HCEC 1CT (cell line): ENCODE measurements around the gene TTBK2.
"Not testable (repeated sequence)": the region's sequence is repeated elsewhere in the genome, so short reads cannot be mapped to it uniquely, and the experiment has no call there.

ENCODE experiments used
- DNase-seq: peaks from one replicate; pipeline ENCODE4 v3.0.0-alpha.2; 2017

TTBK2 gene

DNA sequence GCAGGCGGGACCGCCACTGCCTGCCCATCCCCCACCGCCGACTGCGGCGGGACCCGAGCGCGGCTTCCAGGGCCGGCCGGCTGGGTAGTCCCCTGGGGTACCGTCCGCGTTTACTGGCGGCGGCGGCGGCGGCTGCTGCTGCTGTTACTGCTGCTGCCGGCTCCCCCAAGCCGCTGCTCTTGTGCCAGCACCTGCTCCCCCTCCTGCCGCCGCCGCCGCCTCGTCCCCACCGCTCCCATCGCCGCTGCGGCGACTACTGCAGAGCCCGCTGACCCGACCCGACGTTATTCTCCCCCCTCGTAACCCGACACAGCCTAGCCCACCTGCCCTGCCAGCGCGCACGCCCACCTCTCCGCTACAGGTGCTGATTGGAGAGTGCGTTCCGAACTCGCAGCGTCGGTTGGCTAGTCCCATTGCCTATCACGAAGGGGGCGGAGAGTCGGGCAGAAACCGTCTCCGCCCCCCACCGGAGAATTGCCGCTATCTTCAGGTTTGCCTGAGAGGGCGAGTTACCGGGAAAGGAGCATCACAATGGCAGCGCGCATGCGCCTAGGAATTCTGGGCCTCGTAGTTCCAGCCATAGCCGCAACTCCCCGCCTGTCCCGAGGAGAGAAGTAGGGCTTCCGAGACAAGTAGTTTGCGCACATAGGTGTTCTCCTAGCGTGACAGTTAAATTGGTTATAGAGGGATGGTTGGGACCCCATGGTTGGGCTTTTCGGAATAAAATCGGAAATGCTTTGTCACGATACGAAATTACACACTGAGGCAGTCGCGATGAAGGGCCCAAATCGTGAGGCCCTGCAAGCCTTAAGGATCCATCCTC is at the start of gene TTBK2:
Gene TTBK2 (minus strand): TSS at position 260 of the 823 bp plus-strand sequence. CDS start 42,161 bp downstream, outside the sequence.
- peak; percentile 99 for DNase-seq

DNA sequence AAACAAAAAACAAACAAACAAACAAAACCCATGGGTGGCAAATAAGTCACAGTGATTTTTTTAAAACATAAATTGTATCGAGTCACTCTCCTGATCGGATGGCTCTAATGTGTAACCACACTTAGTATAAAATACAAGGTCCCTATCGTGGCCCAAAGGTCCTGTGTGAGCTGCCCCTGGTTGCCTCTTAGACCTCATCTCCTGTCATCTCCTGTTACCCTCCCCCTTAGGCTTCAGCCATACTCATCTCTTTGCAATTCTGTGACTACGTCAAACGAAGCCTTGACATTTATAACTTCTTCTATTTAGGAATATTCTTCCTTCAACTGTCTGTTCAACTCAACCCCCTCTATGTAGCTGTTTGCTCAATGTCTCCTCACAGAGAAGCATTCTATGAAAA is 43.9 kb upstream of the TTBK2 start:
- no peak for DNase-seq

DNA sequence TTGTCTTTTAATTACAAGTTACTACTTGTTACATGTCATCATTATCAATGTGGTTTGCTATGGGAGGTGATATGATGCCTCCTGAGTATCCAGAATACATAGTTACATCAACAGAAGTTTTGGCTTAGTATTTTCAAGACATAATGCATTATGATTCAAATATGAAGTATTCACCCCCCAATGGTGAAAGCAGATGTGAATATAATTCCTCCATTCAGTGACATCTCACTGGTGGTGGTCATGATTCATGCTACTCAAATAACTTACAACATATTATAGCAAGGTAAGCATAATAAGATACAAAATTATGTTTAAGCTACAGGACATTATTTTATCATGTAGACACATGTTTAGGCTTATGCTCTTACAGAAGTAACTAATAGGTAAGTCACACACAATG is 34.9 kb upstream of the TTBK2 start:
- DNase-seq: peak; percentile 64

DNA sequence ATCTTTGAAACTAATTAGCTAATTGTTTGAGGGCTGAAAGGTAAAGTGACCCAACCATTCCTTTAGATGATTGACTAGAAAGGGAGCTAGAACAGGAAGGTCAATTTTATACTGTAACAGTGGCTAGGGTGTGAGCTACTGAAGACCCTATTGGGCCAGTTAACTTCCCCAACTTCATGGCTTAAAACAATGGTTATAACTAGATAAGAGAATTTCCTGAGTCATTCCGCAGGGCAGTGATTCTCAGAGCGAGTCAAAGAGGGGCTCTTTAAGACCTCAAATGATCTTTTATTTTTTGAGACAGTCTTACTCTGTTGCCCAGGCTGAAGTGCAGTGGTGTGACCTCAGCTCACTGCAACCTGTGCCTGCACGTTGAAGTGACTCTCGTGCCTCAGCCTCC is 33.7 kb upstream of the TTBK2 start:
- DNase-seq: no peak

DNA sequence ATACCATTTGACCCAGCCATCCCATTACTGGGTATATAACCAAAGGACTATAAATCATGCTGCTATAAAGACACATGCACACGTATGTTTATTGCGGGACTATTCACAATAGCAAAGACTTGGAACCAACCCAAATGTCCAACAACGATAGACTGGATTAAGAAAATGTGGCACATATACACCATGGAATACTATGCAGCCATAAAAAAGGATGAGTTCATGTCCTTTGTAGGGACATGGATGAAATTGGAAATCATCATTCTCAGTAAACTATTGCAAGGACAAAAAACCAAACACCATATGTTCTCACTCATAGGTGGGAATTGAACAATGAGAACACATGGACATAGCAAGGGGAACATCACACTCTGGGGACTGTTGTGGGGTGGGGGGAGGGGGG is 28.3 kb upstream of the TTBK2 start:
- not testable (repeated sequence) for DNase-seq

DNA sequence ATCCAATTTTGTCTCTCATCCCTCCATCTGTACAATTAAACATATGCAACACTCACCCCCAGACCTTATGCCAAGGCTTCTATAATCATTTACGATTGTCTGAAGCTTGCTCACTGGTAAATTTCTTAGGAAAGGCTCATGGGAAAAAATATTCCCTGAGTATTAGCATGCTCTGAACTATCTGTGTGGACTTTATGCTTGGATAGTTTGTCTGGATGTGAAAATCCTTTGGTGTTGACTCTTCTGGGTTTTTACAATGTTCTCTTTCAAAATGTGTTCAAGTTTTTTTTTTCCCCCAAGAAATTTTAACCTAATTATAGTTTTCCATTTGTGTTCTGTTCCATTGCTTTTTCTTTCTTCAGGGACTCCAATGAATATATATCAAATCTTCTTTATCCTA is 19.9 kb upstream of the TTBK2 start:
- DNase-seq: no peak

DNA sequence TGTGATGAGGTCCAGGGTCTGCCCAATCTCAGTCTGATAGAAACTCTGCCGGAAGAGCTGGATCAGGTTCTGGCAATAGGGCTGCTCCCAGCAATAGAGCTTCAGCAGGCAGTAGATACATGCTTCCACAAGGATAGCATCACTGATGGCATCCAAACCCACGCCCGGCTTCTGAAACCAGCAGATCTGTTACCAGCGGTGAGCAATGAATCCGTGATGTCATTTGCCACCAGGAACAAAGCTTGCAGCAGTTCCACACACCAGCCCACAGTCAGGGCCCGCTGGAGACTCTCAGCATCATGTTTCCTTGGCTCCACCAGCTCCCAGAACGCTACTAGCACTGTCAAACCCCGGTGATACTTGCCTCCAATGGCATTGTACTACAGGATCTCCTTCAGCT is 19.3 kb upstream of the TTBK2 start:
- no peak for DNase-seq

DNA sequence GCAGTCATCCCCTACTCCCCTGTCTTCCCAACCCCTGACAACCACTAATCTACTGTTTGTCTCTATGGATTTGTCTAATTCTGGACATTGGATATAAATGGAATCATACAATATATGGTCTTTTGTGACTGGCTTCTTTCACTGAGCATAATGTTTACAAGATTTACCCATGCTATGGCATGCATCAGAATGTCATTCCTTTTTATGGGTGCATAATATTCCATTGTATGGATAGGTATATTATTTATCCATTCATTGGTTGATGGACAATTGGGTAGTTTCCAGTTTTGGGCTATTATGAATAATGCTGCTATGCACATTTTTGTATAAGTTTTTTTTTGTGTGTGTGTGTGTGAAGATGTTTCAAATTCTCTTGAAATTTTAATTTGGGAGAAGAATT is 16.6 kb upstream of the TTBK2 start:
- DNase-seq: no peak

DNA sequence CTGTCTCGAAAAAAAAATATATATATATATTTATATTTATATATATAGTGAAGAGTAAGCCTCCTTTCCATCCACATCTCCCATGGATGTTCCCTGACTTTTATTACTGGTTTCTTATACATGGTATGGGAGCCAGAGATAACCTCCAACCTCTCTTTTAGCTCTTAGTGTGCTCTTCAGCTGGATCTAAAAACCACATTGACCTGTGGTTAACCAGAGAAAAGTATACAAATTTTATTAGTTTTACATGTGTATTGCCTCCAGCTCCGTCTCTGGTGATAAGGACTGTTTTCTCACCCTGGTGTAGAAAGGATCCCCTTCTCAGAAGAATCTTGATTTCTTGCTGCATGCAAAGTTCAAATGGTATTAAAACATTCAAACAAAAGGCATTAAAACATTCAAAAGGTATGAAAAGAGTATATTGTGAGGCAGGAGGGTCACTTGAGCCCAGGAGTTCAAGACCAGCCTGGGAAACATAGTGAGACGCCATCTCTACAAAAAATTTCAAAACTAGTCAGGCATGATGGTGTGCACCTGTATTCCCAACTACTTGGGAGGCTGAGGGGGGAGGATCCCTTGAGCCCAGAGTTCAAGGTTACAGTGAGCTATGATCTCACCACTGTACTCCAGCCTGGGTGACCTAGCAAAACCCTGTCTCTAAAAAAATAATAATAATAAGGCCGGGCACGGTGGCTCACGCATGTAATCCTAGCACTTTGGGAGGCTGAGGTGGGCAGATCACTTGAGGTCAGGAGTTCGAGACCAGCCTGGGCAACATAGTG is 13.5 kb upstream of the TTBK2 start:
- DNase-seq: no peak

DNA sequence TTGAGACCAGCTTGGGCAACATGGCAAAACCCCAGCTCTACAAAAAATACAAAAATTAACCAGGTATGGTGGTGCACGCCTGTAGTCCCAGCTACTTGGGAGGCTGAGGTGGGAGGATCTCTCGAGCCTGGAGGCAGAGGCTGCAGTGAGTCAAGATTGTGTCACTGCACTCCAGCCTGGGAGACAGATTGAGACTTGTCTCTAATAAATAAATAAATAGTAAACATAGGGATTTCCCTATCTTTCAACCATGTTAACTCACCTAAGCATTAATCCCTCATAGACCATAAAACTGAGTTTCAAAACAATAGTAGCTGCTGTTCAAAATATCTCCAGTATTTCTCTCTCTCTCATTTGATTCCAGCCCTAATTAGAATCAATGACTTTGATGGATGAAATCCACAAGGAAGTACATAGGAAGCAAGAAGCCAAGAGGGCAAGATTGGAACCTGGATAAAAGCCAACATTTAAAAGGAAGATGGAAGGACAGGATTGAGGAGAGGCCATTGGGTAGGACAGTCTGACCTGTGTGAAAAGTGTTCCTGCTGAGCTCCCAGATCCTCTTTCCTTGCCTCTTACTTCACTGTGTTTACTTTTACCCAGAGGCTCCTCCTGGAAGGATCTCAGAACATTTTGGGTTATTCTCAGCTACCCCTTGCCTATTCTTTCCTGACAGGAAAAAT is 12.4 kb upstream of the TTBK2 start:
- DNase-seq: no peak

DNA sequence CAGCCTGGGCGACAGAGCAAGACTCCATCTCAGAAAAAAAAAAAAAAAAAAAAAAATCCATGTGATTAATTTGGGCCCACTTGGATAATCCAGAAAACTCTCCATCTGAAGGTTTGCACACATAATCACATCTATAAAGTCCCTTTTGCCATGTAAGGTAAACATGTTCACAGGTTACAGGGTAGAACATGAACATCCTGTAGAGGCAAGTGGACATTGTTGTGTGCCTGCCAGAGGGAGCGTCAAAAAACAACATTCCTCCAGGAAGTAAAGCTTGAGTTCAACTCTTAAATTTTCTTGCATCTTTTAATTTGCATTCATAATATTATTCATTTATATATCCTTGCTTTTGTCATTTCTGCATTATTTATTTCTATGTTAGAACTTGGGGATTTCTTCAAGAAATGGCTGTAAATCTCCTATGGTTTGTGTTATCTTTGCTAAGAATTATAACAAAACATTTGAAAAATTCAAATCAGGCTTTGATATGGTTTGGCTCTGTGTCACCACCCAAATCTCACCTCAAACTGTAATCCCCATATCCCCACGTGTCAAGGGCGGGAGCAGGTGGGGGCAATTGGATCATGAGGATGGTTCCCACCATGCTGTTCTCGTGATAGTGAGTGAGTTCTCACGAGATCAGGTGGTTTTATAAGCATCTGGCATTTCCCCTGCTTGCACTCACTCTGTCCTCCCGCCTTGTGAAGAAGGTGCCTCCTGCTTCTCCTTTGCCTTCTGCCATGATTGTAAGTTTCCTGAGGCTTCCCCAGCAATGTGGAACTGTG is 11.3 kb upstream of the TTBK2 start:
- no peak for DNase-seq

DNA sequence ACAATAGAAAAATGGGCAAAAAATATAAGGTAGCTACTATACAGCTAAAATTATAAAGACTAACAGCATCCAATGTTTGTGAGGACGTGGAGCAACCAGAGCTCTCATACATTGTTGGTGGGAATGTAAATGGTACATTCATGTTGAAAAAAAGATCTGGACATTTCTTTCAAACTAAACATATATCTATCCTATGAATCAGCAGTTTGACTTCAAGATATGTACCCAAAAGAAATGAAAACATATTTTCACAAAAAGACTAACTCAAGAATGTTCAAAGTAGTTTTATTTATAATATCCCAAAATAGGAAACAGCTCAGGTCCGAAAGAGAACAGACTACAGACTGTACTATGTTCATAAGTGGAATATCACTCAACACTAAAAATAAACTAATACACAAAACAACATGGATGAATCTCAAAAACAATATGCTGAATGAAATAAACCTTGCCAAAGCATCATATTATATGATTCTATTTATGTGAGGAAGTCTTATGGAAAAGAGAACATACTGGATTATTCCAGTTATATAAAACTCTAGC is 8.8 kb upstream of the TTBK2 start:
- no peak for DNase-seq

DNA sequence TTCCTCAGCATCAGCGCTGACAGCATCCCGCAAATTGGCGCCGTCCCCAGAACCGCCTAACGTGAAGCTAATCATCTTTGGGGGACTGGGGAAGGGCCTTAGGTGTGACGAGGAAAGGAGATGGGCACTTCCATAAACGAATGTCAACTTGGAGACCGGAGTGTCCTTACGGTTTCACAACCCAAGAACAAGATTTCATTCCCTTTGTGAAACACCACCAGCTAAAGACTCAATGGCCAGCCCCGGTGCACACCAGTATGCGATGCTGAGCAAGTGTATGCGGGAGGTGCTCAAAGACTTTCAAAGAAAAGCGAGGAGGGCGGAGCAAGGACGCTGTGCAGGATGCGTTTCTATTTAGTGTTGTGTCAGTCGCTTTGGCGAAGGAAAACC is 759 bp upstream of the TTBK2 start:
- DNase-seq: no peak

DNA sequence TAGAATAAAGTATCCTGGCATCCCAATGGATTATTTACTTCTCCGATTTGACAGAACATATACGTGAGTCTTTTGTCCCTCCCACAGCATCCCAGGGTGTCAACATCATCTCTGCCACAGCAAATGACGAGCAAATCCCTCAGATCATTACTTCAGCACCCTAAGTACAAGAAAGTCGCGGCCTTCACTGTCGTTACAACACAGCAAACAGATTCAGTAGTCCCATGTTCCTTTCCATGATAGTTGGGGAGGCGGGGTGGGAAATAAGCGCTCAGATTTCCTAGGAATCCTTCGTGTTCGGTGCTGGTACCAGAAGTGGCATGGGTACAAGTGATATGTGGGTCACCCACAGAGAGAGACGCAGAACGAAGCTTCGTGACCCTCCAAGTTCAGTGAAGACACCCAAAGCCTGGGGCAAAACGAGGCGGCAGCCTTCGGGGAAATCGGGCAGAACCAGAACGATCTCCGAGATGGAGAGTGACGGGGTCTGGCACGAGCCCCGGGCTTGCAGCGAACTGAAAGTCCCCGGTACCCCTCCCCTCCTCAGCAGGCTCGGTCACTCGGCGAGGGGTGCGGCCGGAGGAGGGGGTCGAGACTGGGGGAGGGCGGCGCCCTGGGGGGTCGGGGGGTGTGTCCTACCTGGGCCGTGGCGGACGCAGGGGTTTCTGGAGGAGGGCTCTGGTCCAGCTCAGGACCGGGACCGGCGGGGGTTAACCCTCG is 619 bp downstream of the TTBK2 start:
- DNase-seq: peak; percentile 23

DNA sequence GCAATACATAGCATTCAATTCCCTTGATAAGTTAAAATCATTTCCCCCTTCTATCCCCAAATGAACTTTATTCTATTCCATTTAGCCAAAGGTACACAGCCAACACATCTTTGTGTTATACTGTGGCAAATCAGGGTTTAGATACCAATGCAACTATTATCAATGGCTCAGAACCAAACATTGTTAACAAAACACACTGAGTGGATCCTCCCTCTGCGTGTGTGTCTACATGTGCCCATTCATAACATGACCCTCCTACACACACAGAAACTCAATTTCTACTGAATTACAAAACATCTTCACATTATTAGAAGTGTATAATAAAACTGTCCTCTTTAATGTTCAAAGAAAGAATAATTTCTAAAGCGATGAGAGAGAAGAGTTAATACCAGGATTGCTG is 1.3 kb downstream of the TTBK2 start:
- DNase-seq: no peak

DNA sequence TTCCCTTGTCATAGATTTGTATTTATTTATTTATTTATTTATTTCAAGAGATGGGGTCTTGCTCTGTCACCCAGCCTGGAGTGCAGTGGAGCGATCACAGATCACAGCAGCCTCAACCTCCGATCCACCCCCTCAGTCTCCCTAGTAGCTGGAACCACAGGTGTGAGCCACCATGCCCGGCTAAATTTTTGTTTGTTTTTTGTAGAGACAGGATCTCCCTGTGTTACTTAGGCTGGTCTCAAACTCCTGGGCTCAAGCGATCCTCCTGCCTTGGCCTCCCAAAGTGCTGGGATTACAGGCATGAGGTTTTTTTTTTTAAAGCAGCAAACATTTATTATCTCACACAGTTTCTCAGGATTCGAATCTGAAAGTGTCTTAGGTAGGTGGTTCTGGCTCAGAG is 2.5 kb downstream of the TTBK2 start:
- no peak for DNase-seq

DNA sequence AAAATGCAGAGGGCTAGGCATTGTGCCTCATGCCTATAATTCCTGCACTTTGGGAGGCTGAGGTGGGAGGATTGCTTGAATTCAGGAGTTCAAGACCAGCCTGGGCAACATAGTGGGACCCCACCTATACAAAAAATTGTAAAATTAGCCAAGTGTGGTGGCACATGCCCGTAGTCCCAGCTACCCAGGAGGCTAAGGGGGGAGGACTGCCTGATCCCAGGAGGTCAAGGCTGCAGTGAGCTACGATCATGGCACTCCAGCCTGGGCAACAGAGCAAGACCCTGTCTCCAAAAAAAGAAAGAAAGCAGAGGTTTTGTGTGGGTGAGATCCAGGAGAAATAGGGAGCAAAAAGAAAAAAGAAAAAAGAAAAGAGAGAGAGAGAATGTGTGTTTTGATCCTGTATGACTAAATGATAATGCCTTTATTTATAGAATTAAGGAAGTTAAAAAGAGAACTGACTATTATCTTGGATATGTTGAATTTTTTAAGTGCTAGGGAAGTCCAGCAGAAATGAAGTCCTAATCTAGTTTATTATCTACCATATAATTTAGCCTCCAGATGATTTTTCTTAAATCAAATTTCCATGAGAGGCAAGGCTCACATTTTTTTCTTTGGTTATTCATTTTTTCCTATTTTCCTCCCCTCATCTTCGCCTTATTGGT is 4.8 kb downstream of the TTBK2 start:
- DNase-seq: no peak

DNA sequence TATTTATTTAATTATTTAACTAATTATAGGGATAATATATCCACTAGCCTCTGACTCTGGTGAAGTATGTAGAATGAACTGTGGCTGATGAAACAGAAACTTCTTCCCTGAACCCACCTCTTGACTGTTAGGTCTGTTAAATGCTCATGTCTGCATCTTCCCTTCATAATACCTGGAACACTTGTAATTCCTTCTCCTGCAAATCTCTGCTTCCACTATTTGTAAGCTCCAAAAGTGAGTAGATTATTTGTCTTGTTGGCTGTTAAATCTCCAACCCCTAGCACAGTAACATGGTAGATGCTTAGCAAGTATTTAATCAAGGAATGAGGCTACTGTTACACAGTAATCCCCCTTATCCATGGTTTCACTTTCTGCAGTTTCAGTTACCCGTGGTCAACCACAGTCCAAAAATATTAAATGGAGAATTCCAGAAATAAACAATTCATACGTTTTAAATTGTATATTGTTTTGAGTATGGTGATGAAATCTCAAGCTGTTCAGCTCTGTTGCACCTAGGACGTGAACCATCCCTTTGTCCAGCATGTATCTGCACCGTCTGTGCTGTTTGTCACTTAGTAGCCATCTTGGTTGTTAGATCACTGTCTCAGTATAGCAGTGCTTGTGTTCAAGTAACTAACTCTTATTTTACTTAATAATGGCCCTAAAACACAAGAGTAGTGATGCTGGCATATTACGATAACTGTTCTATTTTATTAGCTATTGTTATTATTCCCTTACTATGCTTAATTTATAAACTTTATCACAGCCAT is 5.7 kb downstream of the TTBK2 start:
- no peak for DNase-seq

DNA sequence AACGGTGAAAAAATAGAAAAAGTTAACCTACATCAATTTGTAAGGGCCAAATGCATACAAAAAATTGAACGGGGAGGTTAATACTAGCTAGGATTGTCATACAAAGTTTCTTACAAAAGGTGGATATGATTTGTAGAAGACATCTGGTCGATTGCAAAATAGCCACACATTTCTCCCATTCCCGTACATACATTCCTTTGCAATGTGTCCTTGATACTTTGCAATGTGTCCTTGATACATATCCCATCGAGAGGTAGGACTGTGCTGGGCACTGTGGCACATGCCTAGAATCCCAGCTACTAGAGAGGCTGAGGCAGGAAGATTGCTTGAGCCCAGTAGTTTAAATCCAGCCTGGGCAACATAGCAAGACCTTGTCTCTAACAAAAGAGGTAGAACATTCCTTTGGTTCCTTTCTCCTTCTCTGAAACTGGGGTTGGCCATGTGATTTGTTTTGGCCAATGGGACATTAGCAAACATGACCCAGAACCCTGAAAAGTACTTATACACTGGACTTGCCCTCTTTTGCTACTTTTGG is 9.5 kb downstream of the TTBK2 start:
- DNase-seq: peak; percentile 44

DNA sequence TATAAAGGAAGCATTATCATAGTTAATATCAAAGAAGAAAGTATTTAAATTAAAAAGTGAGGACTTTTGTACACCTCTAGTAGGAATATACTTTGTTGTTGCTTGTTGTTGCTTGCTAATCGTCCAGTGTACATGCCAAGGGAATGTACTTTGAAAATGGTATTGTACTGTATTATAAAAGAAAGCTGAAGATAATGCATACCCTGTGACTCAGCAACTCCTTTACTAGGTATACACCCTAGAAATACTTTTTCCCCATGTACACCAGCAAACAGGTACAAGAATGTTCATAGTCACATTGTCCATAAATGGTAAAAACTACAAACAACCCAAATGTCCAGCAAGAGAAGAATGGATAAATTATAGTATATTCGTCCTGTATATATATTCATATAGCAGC is 12.0 kb downstream of the TTBK2 start:
- DNase-seq: no peak
